Measurements from ENCODE around the gene TNFRSF21. TPM values are rescaled to one million over a fixed set of nuclear protein-coding genes. Genes with fewer than 3 reads are reported as not detected.
"Not testable (repeated sequence)": the region's sequence is repeated elsewhere in the genome, so short reads cannot be mapped to it uniquely, and the experiment has no call there.

The TNFRSF21 gene
- total and polyA plus RNA-seq, 2 experiments from 2014 or later: 16.8 to 19.0 TPM

DNA sequence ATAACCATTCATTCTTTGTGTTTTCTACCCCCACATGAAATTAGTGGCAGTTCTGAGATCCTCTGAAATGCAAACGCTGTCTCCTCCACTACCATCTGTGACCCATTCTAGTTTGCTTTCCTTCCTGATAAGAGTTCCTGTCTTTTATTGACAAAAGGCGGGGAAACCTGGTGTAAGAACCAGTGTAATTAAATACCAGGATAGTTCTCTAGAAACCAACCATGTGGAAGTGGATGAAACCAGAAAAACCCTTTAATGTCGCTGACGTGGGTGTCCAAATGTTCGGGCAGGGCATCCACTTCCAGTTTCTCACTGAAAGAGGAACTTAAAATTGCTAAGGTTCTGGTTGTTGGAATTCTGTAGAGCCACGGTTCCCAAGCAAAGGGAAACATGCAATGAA lies 79.1 kb downstream of the TNFRSF21 start:
- no peak for DNase-seq (ENCODE audit: low read depth in 1 of 2, low spot score in 1 of 2)
- H3K4me1 ChIP-seq (ENCODE audit: low read depth): peaks cover 6% of the 10 kb centered on the region
- no peak overlapping the region for H3K27ac ChIP-seq
- H3K27me3 ChIP-seq: no peaks in the 10 kb centered on the region
- TF ChIP-seq, protein P1, sequence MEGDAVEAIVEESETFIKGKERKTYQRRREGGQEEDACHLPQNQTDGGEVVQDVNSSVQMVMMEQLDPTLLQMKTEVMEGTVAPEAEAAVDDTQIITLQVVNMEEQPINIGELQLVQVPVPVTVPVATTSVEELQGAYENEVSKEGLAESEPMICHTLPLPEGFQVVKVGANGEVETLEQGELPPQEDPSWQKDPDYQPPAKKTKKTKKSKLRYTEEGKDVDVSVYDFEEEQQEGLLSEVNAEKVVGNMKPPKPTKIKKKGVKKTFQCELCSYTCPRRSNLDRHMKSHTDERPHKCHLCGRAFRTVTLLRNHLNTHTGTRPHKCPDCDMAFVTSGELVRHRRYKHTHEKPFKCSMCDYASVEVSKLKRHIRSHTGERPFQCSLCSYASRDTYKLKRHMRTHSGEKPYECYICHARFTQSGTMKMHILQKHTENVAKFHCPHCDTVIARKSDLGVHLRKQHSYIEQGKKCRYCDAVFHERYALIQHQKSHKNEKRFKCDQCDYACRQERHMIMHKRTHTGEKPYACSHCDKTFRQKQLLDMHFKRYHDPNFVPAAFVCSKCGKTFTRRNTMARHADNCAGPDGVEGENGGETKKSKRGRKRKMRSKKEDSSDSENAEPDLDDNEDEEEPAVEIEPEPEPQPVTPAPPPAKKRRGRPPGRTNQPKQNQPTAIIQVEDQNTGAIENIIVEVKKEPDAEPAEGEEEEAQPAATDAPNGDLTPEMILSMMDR (IDR thresholded peaks at IDR 0.05; ENCODE audit: low read depth, low read length): no peak
- no peaks in the 10 kb centered on the region for H3K9me3 ChIP-seq (ENCODE audit: low read depth)
- H3K4me3 ChIP-seq: no peak overlapping the region
- no peaks in the 10 kb centered on the region for H3K36me3 ChIP-seq

GRCh38 chr6:47229255-47229654 lies 80.5 kb downstream of the TNFRSF21 start:
- Histone ChIP-seq H3K4me3 (no peak overlapping the region), H3K9me3 (ENCODE audit: low read depth) (no peaks in the 10 kb centered on the region), H3K36me3 (no peaks in the 10 kb centered on the region), H3K4me1 (ENCODE audit: low read depth) (peaks cover 3% of the 10 kb centered on the region), H3K27ac (no peak overlapping the region), H3K27me3 (no peaks in the 10 kb centered on the region)
- TF ChIP-seq, protein P1 (IDR thresholded peaks at IDR 0.05; ENCODE audit: low read depth, low read length): no peak
- no peak for DNase-seq (ENCODE audit: low read depth in 1 of 2, low spot score in 1 of 2)

- H3K36me3 ChIP-seq; H3K4me3 ChIP-seq; H3K4me1 ChIP-seq (ENCODE audit: low read depth); H3K9me3 ChIP-seq (ENCODE audit: low read depth); H3K27ac ChIP-seq; H3K27me3 ChIP-seq; DNase-seq (ENCODE audit: low read depth in 1 of 2, low spot score in 1 of 2): not testable (repeated sequence)
Observed at GRCh38 chr6:47228093-47228492, 81.6 kb downstream of the TNFRSF21 start.

- H3K4me1 ChIP-seq (ENCODE audit: low read depth); H3K27ac ChIP-seq; H3K27me3 ChIP-seq; DNase-seq (ENCODE audit: low read depth in 1 of 2, low spot score in 1 of 2); H3K36me3 ChIP-seq; H3K4me3 ChIP-seq; H3K9me3 ChIP-seq (ENCODE audit: low read depth): not testable (repeated sequence)
Observed at GRCh38 chr6:47223251-47223650, 86.5 kb downstream of the TNFRSF21 start.

DNA sequence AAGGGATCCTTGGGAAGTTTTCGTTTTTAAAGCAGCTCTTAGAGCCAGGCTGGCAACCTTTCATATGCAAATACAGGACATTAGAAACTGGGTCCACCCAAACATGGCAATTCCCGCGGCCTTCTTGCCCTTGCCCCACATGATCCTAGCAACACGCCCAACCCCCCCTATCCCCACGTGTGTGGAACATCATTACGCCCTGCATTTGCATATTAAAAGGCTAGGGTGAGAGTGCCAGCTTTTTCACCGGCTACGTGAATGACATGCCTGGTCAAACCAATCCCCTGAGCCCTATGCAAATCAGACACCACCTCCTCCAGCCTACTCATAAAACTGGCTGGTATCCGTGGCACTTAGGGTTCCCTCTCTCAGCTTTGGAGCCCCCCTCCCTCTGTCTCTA lies 88.1 kb downstream of the TNFRSF21 start:
- DNase-seq (ENCODE audit: low read depth in 1 of 2, low spot score in 1 of 2): no peak
- TF ChIP-seq, protein P1 (IDR thresholded peaks at IDR 0.05; ENCODE audit: low read depth, low read length): no peak
- H3K4me1 ChIP-seq (ENCODE audit: low read depth): no peaks in the 10 kb centered on the region
- no peaks in the 10 kb centered on the region for H3K27me3 ChIP-seq
- no peak overlapping the region for H3K27ac ChIP-seq
- no peak overlapping the region for H3K4me3 ChIP-seq
- no peaks in the 10 kb centered on the region for H3K9me3 ChIP-seq (ENCODE audit: low read depth)
- no peaks in the 10 kb centered on the region for H3K36me3 ChIP-seq

- TF ChIP-seq, protein P1 (IDR thresholded peaks at IDR 0.05; ENCODE audit: low read depth, low read length): no peak
- peaks cover 10% of the 10 kb centered on the region for H3K4me1 ChIP-seq (ENCODE audit: low read depth)
- H3K27me3 ChIP-seq: no peaks in the 10 kb centered on the region
- H3K36me3 ChIP-seq: no peaks in the 10 kb centered on the region
- no peak overlapping the region for H3K27ac ChIP-seq
- peak in 1 of 2 donors; percentile 83 for DNase-seq (ENCODE audit: low read depth in 1 of 2, low spot score in 1 of 2)
- no peaks in the 10 kb centered on the region for H3K9me3 ChIP-seq (ENCODE audit: low read depth)
- no peak overlapping the region for H3K4me3 ChIP-seq
Observed at GRCh38 chr6:47209632-47210031, 100.1 kb downstream of the TNFRSF21 start.

DNA sequence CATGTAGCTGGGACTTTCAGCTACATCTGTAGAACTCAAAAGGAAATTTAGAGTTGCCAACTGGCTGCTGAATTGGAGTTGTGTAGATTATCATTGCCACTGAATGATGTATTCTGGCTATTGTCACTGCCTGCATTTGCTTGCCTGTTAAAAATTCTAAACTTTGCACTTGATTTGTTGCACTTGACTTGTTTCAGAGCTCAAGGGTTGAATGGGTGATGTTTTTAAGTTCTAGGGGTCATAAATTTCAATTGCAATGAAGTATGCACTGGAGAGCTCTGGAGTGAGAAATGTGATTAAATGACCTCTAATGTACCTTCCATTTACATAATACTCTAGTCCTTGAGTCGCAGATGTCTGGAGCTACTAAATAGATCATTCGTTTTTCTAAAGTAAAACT lies 102.4 kb downstream of the TNFRSF21 start:
- no peaks in the 10 kb centered on the region for H3K27me3 ChIP-seq
- H3K9me3 ChIP-seq (ENCODE audit: low read depth): no peaks in the 10 kb centered on the region
- no peak for DNase-seq (ENCODE audit: low read depth in 1 of 2, low spot score in 1 of 2)
- no peaks in the 10 kb centered on the region for H3K36me3 ChIP-seq
- H3K27ac ChIP-seq: no peak overlapping the region
- TF ChIP-seq, protein P1 (IDR thresholded peaks at IDR 0.05; ENCODE audit: low read depth, low read length): no peak
- no peak overlapping the region for H3K4me3 ChIP-seq
- peaks cover 10% of the 10 kb centered on the region for H3K4me1 ChIP-seq (ENCODE audit: low read depth)
